CD4-positive, CD25-positive, alpha-beta regulatory T cell (primary cell): Measurements from ENCODE around the gene SLC6A19. TPM values are rescaled to one million over a fixed set of nuclear protein-coding genes. Genes with fewer than 3 reads are reported as not detected.

Source experiments
- ATAC-seq, 2 donors: fragments of 150-1000 bp; cut with Tn5 transposase; one replicate each; pipeline ENCODE4 v1.10.0; 2021; ENCODE audit warnings: low read depth in 2 of 2, moderate number of reproducible peaks in 2 of 2, moderate library complexity in 1 of 2
- DNase-seq, 3 donors: peaks; one replicate each; pipeline versions ENCODE4 v3.0.0 to v3.0.0-alpha.2; 2012 to 2022; ENCODE audit warnings: mixed read lengths in 1 of 3
- H3K27ac ChIP-seq: one replicate; pipeline ENCODE4 v1.7.0; 2013; ENCODE audit warnings: mild to moderate bottlenecking, low read length; ENCODE audit not compliant: insufficient read depth, poor library complexity, severe bottlenecking
- H3K27me3 ChIP-seq: one replicate; pipeline ENCODE4 v1.7.0; 2013; ENCODE audit warnings: low read length; ENCODE audit not compliant: control insufficient read depth, insufficient read depth
- H3K36me3 ChIP-seq: one replicate; pipeline ENCODE4 v1.7.0; 2013; ENCODE audit warnings: mild to moderate bottlenecking, low read length, moderate library complexity; ENCODE audit not compliant: control insufficient read depth, insufficient read depth
- H3K4me1 ChIP-seq: 2 replicates; pipeline ENCODE4 v1.7.0; 2013; ENCODE audit warnings: mild to moderate bottlenecking, low read length; ENCODE audit not compliant: insufficient read depth, control insufficient read depth, poor library complexity, severe bottlenecking
- H3K4me3 ChIP-seq: one replicate; pipeline ENCODE4 v1.7.0; 2013; ENCODE audit warnings: low read depth, mild to moderate bottlenecking, low read length, moderate library complexity
- H3K9me3 ChIP-seq, 2 experiments: 1 replicate in 1 of 2; 2 replicates in 1 of 2; pipeline ENCODE4 v1.7.0; 2013; ENCODE audit warnings: low read length in 2 of 2, mild to moderate bottlenecking in 1 of 2, moderate library complexity in 1 of 2; ENCODE audit not compliant: control insufficient read depth in 2 of 2
- H3K27ac Mint-ChIP-seq, 3 donors: one replicate each; pipeline ENCODE4 v1.8.0; 2020 to 2022; ENCODE audit warnings: mild to moderate bottlenecking in 3 of 3, mixed read lengths in 3 of 3, moderate library complexity in 2 of 3
- H3K27me3 Mint-ChIP-seq: one replicate; pipeline ENCODE4 v1.8.0; 2022; ENCODE audit warnings: mild to moderate bottlenecking, mixed read lengths
- H3K36me3 Mint-ChIP-seq: one replicate; pipeline ENCODE4 v1.8.0; 2020; ENCODE audit warnings: mixed read lengths
- H3K4me1 Mint-ChIP-seq, 4 donors: one replicate each; pipeline ENCODE4 v1.8.0; 2020 to 2022; ENCODE audit warnings: mixed read lengths in 4 of 4, mild to moderate bottlenecking in 1 of 4
- H3K4me3 Mint-ChIP-seq, 4 donors: one replicate each; pipeline ENCODE4 v1.8.0; 2020 to 2022; ENCODE audit warnings: mild to moderate bottlenecking in 4 of 4, mixed read lengths in 4 of 4, moderate library complexity in 3 of 4
- H3K9me3 Mint-ChIP-seq, 7 donors: one replicate each; pipeline ENCODE4 v1.8.0; 2020 to 2022; ENCODE audit warnings: mixed read lengths in 7 of 7, mild to moderate bottlenecking in 3 of 7, moderate library complexity in 2 of 7
- polyA plus RNA-seq, 4 donors: library from polyadenylated mRNA; unstranded; fragments of 300-500 nt; fragmentation: Illumina TruSeq; gene quantifications; one replicate each; pipeline ENCODE4 v1.2.3, GENCODE V29; 2021
- total RNA-seq: library from RNA; stranded (reverse); gene quantifications from one replicate; pipeline ENCODE4 v1.2.3, GENCODE V29; 2022

SLC6A19 gene
- total and polyA plus RNA-seq, 5 donors from 2014 or later: not detected

DNA sequence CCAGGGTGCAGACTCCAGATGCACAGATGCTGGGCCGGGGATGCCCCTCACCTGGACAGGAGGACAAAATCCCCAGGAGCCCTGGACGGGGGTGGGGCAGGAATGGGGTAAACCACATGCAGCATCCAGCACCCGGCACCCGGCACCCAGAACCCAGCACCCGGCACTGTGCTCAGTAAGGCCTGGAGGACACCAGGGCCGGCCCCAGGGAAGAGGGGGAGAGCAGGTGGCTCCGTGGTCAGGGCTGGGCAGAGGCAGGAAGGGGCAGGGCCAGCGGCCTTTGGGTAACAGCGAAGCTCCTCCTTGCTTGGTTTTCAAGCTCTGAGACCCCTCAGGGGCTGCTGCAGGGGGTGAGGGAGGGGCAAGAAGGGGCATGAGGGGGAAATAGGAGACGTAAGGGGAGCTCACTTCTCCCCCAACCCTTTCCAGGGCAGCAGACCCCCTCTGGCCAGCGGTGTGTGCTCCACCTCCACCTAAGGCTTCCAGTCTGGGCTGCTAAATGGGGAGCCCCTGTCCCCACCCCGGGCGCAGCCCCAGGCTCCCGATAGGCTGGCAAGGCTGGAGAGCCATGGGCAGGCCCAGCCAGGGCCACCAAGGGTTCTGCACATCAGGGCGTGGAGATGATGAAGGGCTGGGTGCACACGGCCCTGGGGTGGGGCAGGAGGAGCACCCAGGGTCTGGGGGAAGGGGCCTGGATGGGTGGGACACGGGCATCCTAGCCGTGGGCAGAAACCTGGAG lies 17.8 kb upstream of the SLC6A19 start:
- no peak overlapping the region for H3K4me3 ChIP-seq
- no peak for DNase-seq
- no peak overlapping the region for H3K27ac ChIP-seq
- no peaks in the 10 kb centered on the region for H3K9me3 ChIP-seq
- Mint-ChIP-seq H3K27ac (no peak overlapping the region), H3K27me3 (peaks cover 5% of the 10 kb centered on the region), H3K4me3 (no peak overlapping the region), H3K9me3 (no peaks in the 10 kb centered on the region), H3K36me3 (no peaks in the 10 kb centered on the region), H3K4me1 (no peaks in the 10 kb centered on the region)
- no peaks in the 10 kb centered on the region for H3K4me1 ChIP-seq
- H3K27me3 ChIP-seq: no peaks in the 10 kb centered on the region
- H3K36me3 ChIP-seq: no peaks in the 10 kb centered on the region
- ATAC-seq: no peak

DNA sequence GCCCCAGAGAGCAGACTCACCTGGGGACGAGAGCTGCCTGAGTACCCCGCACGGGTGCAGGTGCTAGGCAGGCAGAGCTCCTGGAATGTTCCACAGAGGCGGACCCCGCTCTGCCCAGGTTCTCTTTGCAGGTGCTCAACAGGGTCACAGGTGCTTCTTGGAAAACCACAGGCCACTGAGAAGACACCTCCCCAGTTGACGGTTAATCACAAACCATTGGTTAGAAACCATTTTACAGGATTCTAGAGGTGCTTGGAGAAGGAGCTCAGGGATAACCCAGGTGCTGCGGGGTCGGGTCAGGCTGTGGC lies 17.3 kb upstream of the SLC6A19 start:
- no peaks in the 10 kb centered on the region for H3K4me1 Mint-ChIP-seq
- peaks cover 7% of the 10 kb centered on the region for H3K27me3 Mint-ChIP-seq
- H3K27me3 ChIP-seq: no peaks in the 10 kb centered on the region
- H3K36me3 Mint-ChIP-seq: no peaks in the 10 kb centered on the region
- no peaks in the 10 kb centered on the region for H3K9me3 Mint-ChIP-seq
- H3K4me3 Mint-ChIP-seq: no peak overlapping the region
- H3K36me3 ChIP-seq: no peaks in the 10 kb centered on the region
- no peaks in the 10 kb centered on the region for H3K9me3 ChIP-seq
- H3K27ac ChIP-seq: no peak overlapping the region
- H3K4me1 ChIP-seq: no peaks in the 10 kb centered on the region
- ATAC-seq: no peak
- DNase-seq: no peak
- H3K27ac Mint-ChIP-seq: no peak overlapping the region
- no peak overlapping the region for H3K4me3 ChIP-seq

GRCh38 chr5:1184481-1184880 lies 16.9 kb upstream of the SLC6A19 start:
- Histone ChIP-seq H3K4me3 (no peak overlapping the region), H3K9me3 (no peaks in the 10 kb centered on the region), H3K36me3 (no peaks in the 10 kb centered on the region), H3K27ac (no peak overlapping the region), H3K27me3 (no peaks in the 10 kb centered on the region), H3K4me1 (no peaks in the 10 kb centered on the region)
- H3K27ac Mint-ChIP-seq: no peak overlapping the region
- ATAC-seq (no peak), DNase-seq (no peak)
- H3K36me3 Mint-ChIP-seq: no peaks in the 10 kb centered on the region
- no peak overlapping the region for H3K4me3 Mint-ChIP-seq
- peaks cover 7% of the 10 kb centered on the region for H3K27me3 Mint-ChIP-seq
- H3K4me1 Mint-ChIP-seq: no peaks in the 10 kb centered on the region
- H3K9me3 Mint-ChIP-seq: no peaks in the 10 kb centered on the region

- no peak overlapping the region for H3K4me3 ChIP-seq
- Mint-ChIP-seq H3K4me3 (no peak overlapping the region), H3K27ac (no peak overlapping the region), H3K36me3 (no peaks in the 10 kb centered on the region), H3K27me3 (peaks cover 10% of the 10 kb centered on the region), H3K4me1 (no peaks in the 10 kb centered on the region), H3K9me3 (no peaks in the 10 kb centered on the region)
- DNase-seq (no peak), ATAC-seq (no peak)
- no peaks in the 10 kb centered on the region for H3K4me1 ChIP-seq
- no peaks in the 10 kb centered on the region for H3K36me3 ChIP-seq
- H3K27me3 ChIP-seq: no peaks in the 10 kb centered on the region
- H3K27ac ChIP-seq: no peak overlapping the region
- H3K9me3 ChIP-seq: no peaks in the 10 kb centered on the region
These were observed 16.3 kb upstream of the SLC6A19 start for GRCh38 chr5:1185038-1185627.

GRCh38 chr5:1185629-1186350 lies 15.6 kb upstream of the SLC6A19 start:
- H3K27ac ChIP-seq: no peak overlapping the region

GRCh38 chr5:1186351-1187233 lies 14.8 kb upstream of the SLC6A19 start:
- no peaks in the 10 kb centered on the region for H3K9me3 Mint-ChIP-seq
- no peak for ATAC-seq

More at GRCh38 chr5:1185629-1186350, 15.6 kb upstream of the SLC6A19 start:
- no peaks in the 10 kb centered on the region for H3K9me3 ChIP-seq
- no peak for DNase-seq
- H3K4me3 Mint-ChIP-seq: no peak overlapping the region
- H3K27me3 ChIP-seq: peaks cover 2% of the 10 kb centered on the region
- H3K4me1 ChIP-seq: no peaks in the 10 kb centered on the region
- H3K27me3 Mint-ChIP-seq: peaks cover 13% of the 10 kb centered on the region
- ATAC-seq: no peak
- H3K4me1 Mint-ChIP-seq: no peaks in the 10 kb centered on the region
- no peaks in the 10 kb centered on the region for H3K9me3 Mint-ChIP-seq
- H3K36me3 ChIP-seq: no peaks in the 10 kb centered on the region
- H3K27ac Mint-ChIP-seq: no peak overlapping the region
- H3K4me3 ChIP-seq: no peak overlapping the region
- H3K36me3 Mint-ChIP-seq: no peaks in the 10 kb centered on the region

GRCh38 chr5:1187234-1187949 lies 14.0 kb upstream of the SLC6A19 start:
- Histone ChIP-seq H3K4me1 (no peaks in the 10 kb centered on the region), H3K4me3 (no peak overlapping the region), H3K27ac (no peak overlapping the region), H3K9me3 (no peaks in the 10 kb centered on the region), H3K27me3 (peaks cover 4% of the 10 kb centered on the region), H3K36me3 (no peaks in the 10 kb centered on the region)
- Mint-ChIP-seq H3K4me3 (no peak overlapping the region), H3K4me1 (no peaks in the 10 kb centered on the region), H3K27me3 (peaks cover 16% of the 10 kb centered on the region), H3K36me3 (no peaks in the 10 kb centered on the region), H3K9me3 (no peaks in the 10 kb centered on the region), H3K27ac (no peak overlapping the region)
- no peak for ATAC-seq
- DNase-seq: no peak

More at GRCh38 chr5:1186351-1187233, 14.8 kb upstream of the SLC6A19 start:
- Histone ChIP-seq H3K4me3 (no peak overlapping the region), H3K27me3 (peaks cover 4% of the 10 kb centered on the region), H3K4me1 (no peaks in the 10 kb centered on the region), H3K36me3 (no peaks in the 10 kb centered on the region), H3K27ac (no peak overlapping the region), H3K9me3 (no peaks in the 10 kb centered on the region)
- no peak for DNase-seq
- peaks cover 16% of the 10 kb centered on the region for H3K27me3 Mint-ChIP-seq
- H3K4me1 Mint-ChIP-seq: no peaks in the 10 kb centered on the region
- H3K4me3 Mint-ChIP-seq: no peak overlapping the region
- H3K27ac Mint-ChIP-seq: no peak overlapping the region
- H3K36me3 Mint-ChIP-seq: no peaks in the 10 kb centered on the region
